Stimulated activated naive CD8-positive, alpha-beta T cell treated with anti-CD3 and anti-CD28 coated beads, Interleukin-15, Interleukin-2, amounts not matched to agents 100 U/mL and 50 U/mL, for 24 hours (primary cell): Measurements from ENCODE around the gene CNBP.

Experiments used
- ATAC-seq: fragments of 150-1000 bp; cut with Tn5 transposase; one replicate; pipeline ENCODE4 v1.10.0; 2021
- DNase-seq: peaks from one replicate; pipeline ENCODE4 v3.0.0; 2021

The CNBP gene

GRCh38 chr3:129131465-129132088 lies 52.1 kb downstream of the CNBP start:
- DNase-seq (no peak), ATAC-seq (no peak)

- DNase-seq (no peak), ATAC-seq (no peak)
Observed at GRCh38 chr3:129130291-129130813, 53.3 kb downstream of the CNBP start.

- ATAC-seq: no peak
- DNase-seq: no peak
Observed at GRCh38 chr3:129128357-129129155, 55.1 kb downstream of the CNBP start.

GRCh38 chr3:129126726-129127280 lies 56.9 kb downstream of the CNBP start:
- ATAC-seq: no peak
- DNase-seq: no peak

GRCh38 chr3:129123314-129124060 lies 60.2 kb downstream of the CNBP start:
- no peak for DNase-seq
- ATAC-seq: no peak

GRCh38 chr3:129122412-129123011 lies 61.2 kb downstream of the CNBP start:
- no peak for ATAC-seq

GRCh38 chr3:129121792-129122411 lies 61.8 kb downstream of the CNBP start, which contains the start of gene RAB43:
TSS of gene RAB43 (minus strand) at chr3:129121804. CDS start at chr3:129121489, 315 bp downstream.
- peak; percentile 60 for ATAC-seq
- DNase-seq: peak; percentile 91

More at GRCh38 chr3:129122412-129123011, 61.2 kb downstream of the CNBP start:
- DNase-seq: no peak

- DNase-seq: no peak
- ATAC-seq: peak; percentile 44
Observed at GRCh38 chr3:129121016-129121791, 62.5 kb downstream of the CNBP start.

GRCh38 chr3:129120254-129121004 lies 63.3 kb downstream of the CNBP start:
- ATAC-seq: peak; percentile 69
- peak; percentile 92 for DNase-seq

- DNase-seq (peak; percentile 39), ATAC-seq (no peak)
Observed at GRCh38 chr3:129119365-129120100, 64.2 kb downstream of the CNBP start.

GRCh38 chr3:129118745-129119144 lies 65.0 kb downstream of the CNBP start:
- no peak for ATAC-seq
- DNase-seq: no peak
